Stomach (tissue), 4 donors: Measurements from ENCODE around the gene WNT4.

Experiments
- EP300 ChIP-seq: sonication (generic); formaldehyde crosslinking; IDR thresholded peaks from one replicate; pipeline ENCODE4 v1.6.1; 2017; ENCODE audit warnings: antibody characterized with exemption
- POLR2A ChIP-seq, 4 donors: fragments of 450-650 bp; IDR thresholded peaks; one replicate each; pipeline ENCODE4 v1.6.1; 2016; ENCODE audit warnings: antibody characterized with exemption in 4 of 4, control low read depth in 2 of 4, mild to moderate bottlenecking in 1 of 4, moderate library complexity in 1 of 4
- POLR2AphosphoS5 ChIP-seq, 3 donors: sonication (generic); formaldehyde crosslinking; IDR thresholded peaks; one replicate each; pipeline ENCODE4 v1.6.1; 2016; ENCODE audit warnings: antibody characterized with exemption in 3 of 3
- TF ChIP-seq, protein P1 (sequence below), 7 experiments: fragments of 450-650 bp in 4 of 7; fragments of 200-600 bp in 3 of 7; sonication (generic) in 3 of 7; IDR thresholded peaks; one replicate each; pipeline ENCODE4 v1.5.1; 2016 to 2019; ENCODE audit warnings: antibody characterized with exemption in 7 of 7, control low read depth in 2 of 7, mild to moderate bottlenecking in 1 of 7

DNA sequence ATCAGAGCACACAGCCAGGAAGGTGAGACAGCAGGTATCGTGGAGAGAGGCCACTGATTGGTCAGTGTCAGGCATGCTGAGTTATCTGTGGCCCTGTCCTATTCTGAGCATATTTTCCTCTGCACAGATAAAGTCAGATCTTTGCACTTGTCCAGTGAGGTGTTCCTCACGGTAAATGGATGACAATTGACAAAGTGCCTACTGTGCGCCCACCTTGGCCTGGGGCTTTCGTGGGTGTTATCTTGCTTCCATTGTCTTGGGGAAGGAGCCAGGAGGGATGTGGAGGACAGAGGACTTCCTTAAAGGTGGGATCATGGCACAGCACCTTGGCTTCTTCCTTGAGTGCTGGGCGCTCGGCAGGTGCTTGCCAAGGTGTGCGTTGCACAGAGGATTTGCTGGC lies 46.0 kb upstream of the WNT4 start:
- TF ChIP-seq, protein P1, sequence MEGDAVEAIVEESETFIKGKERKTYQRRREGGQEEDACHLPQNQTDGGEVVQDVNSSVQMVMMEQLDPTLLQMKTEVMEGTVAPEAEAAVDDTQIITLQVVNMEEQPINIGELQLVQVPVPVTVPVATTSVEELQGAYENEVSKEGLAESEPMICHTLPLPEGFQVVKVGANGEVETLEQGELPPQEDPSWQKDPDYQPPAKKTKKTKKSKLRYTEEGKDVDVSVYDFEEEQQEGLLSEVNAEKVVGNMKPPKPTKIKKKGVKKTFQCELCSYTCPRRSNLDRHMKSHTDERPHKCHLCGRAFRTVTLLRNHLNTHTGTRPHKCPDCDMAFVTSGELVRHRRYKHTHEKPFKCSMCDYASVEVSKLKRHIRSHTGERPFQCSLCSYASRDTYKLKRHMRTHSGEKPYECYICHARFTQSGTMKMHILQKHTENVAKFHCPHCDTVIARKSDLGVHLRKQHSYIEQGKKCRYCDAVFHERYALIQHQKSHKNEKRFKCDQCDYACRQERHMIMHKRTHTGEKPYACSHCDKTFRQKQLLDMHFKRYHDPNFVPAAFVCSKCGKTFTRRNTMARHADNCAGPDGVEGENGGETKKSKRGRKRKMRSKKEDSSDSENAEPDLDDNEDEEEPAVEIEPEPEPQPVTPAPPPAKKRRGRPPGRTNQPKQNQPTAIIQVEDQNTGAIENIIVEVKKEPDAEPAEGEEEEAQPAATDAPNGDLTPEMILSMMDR (IDR thresholded peaks at IDR 0.05): no peak
- no peak for TF ChIP-seq EP300
- TF ChIP-seq POLR2A (IDR thresholded peaks at IDR 0.05): no peak
- TF ChIP-seq POLR2AphosphoS5 (IDR thresholded peaks at IDR 0.05): no peak
